Measurements from ENCODE around the gene NBEA.
A peak's percentile ranks its signal among the peaks of the same experiment; 100 is the strongest.

The NBEA gene

GRCh38 chr13:35711909-35712308 is 769.8 kb downstream of the NBEA start:
- no peak overlapping the region for H2BK120ac ChIP-seq (ENCODE audit: insufficient read depth, low read length, poor library complexity)
- no CpG with 5 or more reads among the region's 8 CpGs for WGBS (ENCODE audit: extremely low coverage, insufficient coverage, insufficient read length)

DNA sequence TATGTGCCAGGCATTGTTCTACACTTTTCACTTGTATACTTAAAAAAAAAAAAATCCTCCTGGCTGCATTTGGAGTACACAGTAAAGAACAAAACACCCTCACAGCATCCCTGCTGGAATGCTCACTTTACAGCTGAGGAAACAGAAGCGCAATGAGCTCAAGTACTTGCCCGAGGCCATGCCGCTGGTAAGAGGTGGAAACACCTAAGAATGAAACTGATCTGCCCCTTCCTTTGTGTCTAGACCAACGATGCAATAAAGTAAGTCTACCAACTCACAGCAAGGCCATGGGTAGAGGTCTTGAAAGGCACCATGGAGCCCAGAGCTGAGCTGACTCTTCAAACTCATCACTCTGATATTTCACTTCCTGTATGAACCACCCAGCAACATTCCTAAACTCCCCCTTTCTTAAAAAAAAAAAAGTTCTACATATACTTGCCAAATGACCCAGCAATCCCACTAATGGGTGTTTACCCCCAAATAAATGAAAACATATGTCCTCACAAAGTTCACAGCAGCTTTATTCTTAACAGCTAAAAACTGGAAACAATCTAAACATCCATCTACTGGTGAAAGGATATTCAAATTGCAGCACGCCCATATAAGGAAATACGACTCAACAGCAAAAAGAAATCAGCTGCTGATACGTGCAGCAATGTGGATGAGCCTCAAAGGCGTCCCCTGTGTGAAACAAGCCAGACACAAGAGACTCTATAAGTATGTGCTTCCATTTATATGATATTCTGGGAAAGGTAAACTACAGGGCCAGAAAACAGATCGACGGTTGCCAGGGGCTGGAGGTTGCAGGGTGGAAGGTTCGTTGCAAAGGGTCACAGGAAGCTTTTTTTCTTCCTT is 771.1 kb downstream of the NBEA start:
- Histone ChIP-seq H3K79me1 (ENCODE audit: low read length) (no peaks in the 10 kb centered on the region), H3K4me1 (ENCODE audit: control insufficient read depth in 1 of 2, insufficient read depth in 2 of 2, low read length in 2 of 2) (peaks cover 15 to 28% of the 10 kb centered on the region in 2 experiments), H4K91ac (ENCODE audit: low read depth, low read length) (peak overlapping the region; percentile 26), H3K23ac (ENCODE audit: low read length) (no peak overlapping the region), H3K4me2 (ENCODE audit: low read length) (peak overlapping the region; percentile 19), H3K4me3 (ENCODE audit: low read depth, low read length) (no peak overlapping the region), H2AK5ac (ENCODE audit: low read length) (no peak overlapping the region), H3K27me3 (ENCODE audit: insufficient read depth, low read length) (no peaks in the 10 kb centered on the region), H2BK5ac (ENCODE audit: low read depth, low read length, poor library complexity) (no peak overlapping the region), H3K9ac (ENCODE audit: low read length) (no peak overlapping the region), H4K8ac (ENCODE audit: low read depth, low read length) (no peak overlapping the region), H3K36me3 (ENCODE audit: control insufficient read depth in 1 of 2, insufficient read depth in 2 of 2, low read length in 2 of 2) (no peaks in the 10 kb centered on the region), H3K4ac (ENCODE audit: low read depth, low read length) (no peak overlapping the region), H3K27ac (ENCODE audit: low read depth, low read length) (peak overlapping the region; percentile 70), H3K14ac (ENCODE audit: low read length) (no peak overlapping the region), H4K12ac (ENCODE audit: low read depth, low read length) (no peak overlapping the region), H2BK12ac (ENCODE audit: low read length) (peak overlapping the region; percentile 51), H3K18ac (ENCODE audit: low read length) (no peak overlapping the region), H2BK120ac (ENCODE audit: insufficient read depth, low read length, poor library complexity) (peak overlapping the region; percentile 39), H3K79me2 (ENCODE audit: control insufficient read depth, insufficient read depth, low read length, poor library complexity) (no peaks in the 10 kb centered on the region), H3K9me3 (ENCODE audit: insufficient read depth, low read depth, low read length) (no peaks in the 10 kb centered on the region), H2AFZ (ENCODE audit: insufficient read depth, low read length, poor library complexity) (no peak overlapping the region)
- WGBS (ENCODE audit: extremely low coverage, insufficient coverage, insufficient read length) = no CpG with 5 or more reads among the region's 11 CpGs
- peak; percentile 86 to 93 for DNase-seq

More at GRCh38 chr13:35711909-35712308, 769.8 kb downstream of the NBEA start:
- H3K14ac ChIP-seq (ENCODE audit: low read length) = no peak overlapping the region
- H4K91ac ChIP-seq (ENCODE audit: low read depth, low read length) = no peak overlapping the region
- no peak for DNase-seq
- H3K27ac ChIP-seq (ENCODE audit: low read depth, low read length) = no peak overlapping the region
- no peak overlapping the region for H3K4ac ChIP-seq (ENCODE audit: low read depth, low read length)
- H3K27me3 ChIP-seq (ENCODE audit: insufficient read depth, low read length) = no peaks in the 10 kb centered on the region
- H2BK12ac ChIP-seq (ENCODE audit: low read length) = no peak overlapping the region
- no peak overlapping the region for H4K12ac ChIP-seq (ENCODE audit: low read depth, low read length)
- no peaks in the 10 kb centered on the region for H3K9me3 ChIP-seq (ENCODE audit: insufficient read depth, low read depth, low read length)
- H3K36me3 ChIP-seq (ENCODE audit: control insufficient read depth in 1 of 2, insufficient read depth in 2 of 2, low read length in 2 of 2) = no peaks in the 10 kb centered on the region
- H3K9ac ChIP-seq (ENCODE audit: low read length) = no peak overlapping the region
- no peak overlapping the region for H4K8ac ChIP-seq (ENCODE audit: low read depth, low read length)
- no peak overlapping the region for H2BK5ac ChIP-seq (ENCODE audit: low read depth, low read length, poor library complexity)
- H3K79me2 ChIP-seq (ENCODE audit: control insufficient read depth, insufficient read depth, low read length, poor library complexity) = no peaks in the 10 kb centered on the region
- H3K4me3 ChIP-seq (ENCODE audit: low read depth, low read length) = no peak overlapping the region
- H2AFZ ChIP-seq (ENCODE audit: insufficient read depth, low read length, poor library complexity) = no peak overlapping the region
- H3K79me1 ChIP-seq (ENCODE audit: low read length) = no peaks in the 10 kb centered on the region
- H2AK5ac ChIP-seq (ENCODE audit: low read length) = no peak overlapping the region
- H3K23ac ChIP-seq (ENCODE audit: low read length) = no peak overlapping the region
- no peak overlapping the region for H3K4me2 ChIP-seq (ENCODE audit: low read length)
- H3K18ac ChIP-seq (ENCODE audit: low read length) = no peak overlapping the region
- peaks cover 15 to 28% of the 10 kb centered on the region in 2 experiments for H3K4me1 ChIP-seq (ENCODE audit: control insufficient read depth in 1 of 2, insufficient read depth in 2 of 2, low read length in 2 of 2)

DNA sequence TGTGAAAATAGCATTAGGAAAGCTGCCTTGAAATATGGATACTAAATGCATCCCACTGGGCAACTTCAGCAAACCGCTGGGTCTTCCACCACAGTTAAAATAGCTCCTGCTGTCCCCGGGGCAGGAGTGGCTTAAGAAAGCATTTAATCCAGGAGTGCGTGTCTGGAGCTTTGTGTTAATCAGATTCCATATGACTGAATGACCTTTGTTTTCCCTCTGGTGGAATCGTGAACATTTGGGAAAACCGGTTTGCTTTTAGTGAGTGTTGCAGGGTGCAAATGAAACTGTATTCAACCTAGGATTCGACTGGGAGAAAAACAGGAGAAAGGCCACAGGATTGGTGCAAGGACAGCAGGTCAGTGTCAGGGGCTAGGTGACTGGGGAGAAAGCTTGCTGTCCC is 772.1 kb downstream of the NBEA start:
- Histone ChIP-seq H3K14ac (ENCODE audit: low read length) (no peak overlapping the region), H3K4me1 (ENCODE audit: control insufficient read depth in 1 of 2, insufficient read depth in 2 of 2, low read length in 2 of 2) (peaks cover 15 to 30% of the 10 kb centered on the region in 2 experiments), H2BK120ac (ENCODE audit: insufficient read depth, low read length, poor library complexity) (no peak overlapping the region), H2BK12ac (ENCODE audit: low read length) (no peak overlapping the region), H3K79me1 (ENCODE audit: low read length) (no peaks in the 10 kb centered on the region), H3K9ac (ENCODE audit: low read length) (no peak overlapping the region), H3K79me2 (ENCODE audit: control insufficient read depth, insufficient read depth, low read length, poor library complexity) (no peaks in the 10 kb centered on the region), H3K36me3 (ENCODE audit: control insufficient read depth in 1 of 2, insufficient read depth in 2 of 2, low read length in 2 of 2) (no peaks in the 10 kb centered on the region), H2BK5ac (ENCODE audit: low read depth, low read length, poor library complexity) (no peak overlapping the region), H4K12ac (ENCODE audit: low read depth, low read length) (no peak overlapping the region), H3K18ac (ENCODE audit: low read length) (no peak overlapping the region), H2AFZ (ENCODE audit: insufficient read depth, low read length, poor library complexity) (no peak overlapping the region), H4K8ac (ENCODE audit: low read depth, low read length) (no peak overlapping the region), H3K9me3 (ENCODE audit: insufficient read depth, low read depth, low read length) (no peaks in the 10 kb centered on the region), H3K4ac (ENCODE audit: low read depth, low read length) (no peak overlapping the region), H4K91ac (ENCODE audit: low read depth, low read length) (peak overlapping the region; percentile 16), H3K27me3 (ENCODE audit: insufficient read depth, low read length) (no peaks in the 10 kb centered on the region), H3K27ac (ENCODE audit: low read depth, low read length) (peak overlapping the region; percentile 83), H3K4me3 (ENCODE audit: low read depth, low read length) (no peak overlapping the region), H2AK5ac (ENCODE audit: low read length) (no peak overlapping the region), H3K4me2 (ENCODE audit: low read length) (peak overlapping the region; percentile 51), H3K23ac (ENCODE audit: low read length) (no peak overlapping the region)
- peak; percentile 78 to 92 for DNase-seq
- no CpG with 5 or more reads among the region's 6 CpGs for WGBS (ENCODE audit: extremely low coverage, insufficient coverage, insufficient read length)

DNA sequence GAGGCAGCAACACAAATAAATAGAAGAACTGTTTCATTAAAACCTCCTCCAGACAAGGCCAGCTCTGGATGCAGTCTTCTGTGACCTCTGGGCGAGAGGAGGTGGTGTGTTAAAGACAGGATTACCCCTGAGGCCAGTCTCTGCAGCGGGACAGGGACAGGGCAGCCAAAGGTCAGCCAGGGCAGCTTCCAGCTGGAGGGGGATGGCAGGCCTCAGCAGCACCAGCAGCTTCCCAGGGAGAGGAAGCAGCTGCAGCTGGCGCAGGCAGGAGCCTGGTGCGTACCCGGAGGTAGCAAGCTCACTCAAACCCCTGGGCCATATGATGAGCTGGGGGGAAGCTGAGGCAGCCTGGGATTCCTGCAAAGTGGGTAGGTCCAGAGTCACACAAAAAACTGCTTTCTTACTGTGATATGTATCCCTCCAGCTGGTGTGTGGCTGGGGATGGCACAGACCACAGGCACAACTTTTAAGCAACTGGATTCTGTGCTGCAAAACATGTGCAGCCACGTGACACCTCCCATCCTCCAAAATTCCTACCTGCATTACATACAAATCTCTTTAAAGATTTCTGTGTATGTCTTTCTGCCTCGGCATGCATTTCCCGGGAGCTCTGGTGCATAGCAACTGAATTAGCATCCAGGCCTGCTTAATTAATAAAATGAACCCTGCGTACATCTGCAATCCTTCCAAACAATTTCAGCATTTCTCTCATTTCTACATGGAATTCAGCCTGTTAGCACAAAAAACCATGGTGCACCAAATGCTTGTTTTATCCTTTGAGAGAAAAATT is 772.7 kb downstream of the NBEA start:
- no peak overlapping the region for H3K4me3 ChIP-seq (ENCODE audit: low read depth, low read length)

More for the DNA sequence above, 772.7 kb downstream of the NBEA start:
- no peak overlapping the region for H4K8ac ChIP-seq (ENCODE audit: low read depth, low read length)
- no peaks in the 10 kb centered on the region for H3K36me3 ChIP-seq (ENCODE audit: control insufficient read depth in 1 of 2, insufficient read depth in 2 of 2, low read length in 2 of 2)
- H2BK5ac ChIP-seq (ENCODE audit: low read depth, low read length, poor library complexity) = no peak overlapping the region
- H3K23ac ChIP-seq (ENCODE audit: low read length) = no peak overlapping the region
- no peak overlapping the region for H2BK120ac ChIP-seq (ENCODE audit: insufficient read depth, low read length, poor library complexity)
- no peak overlapping the region for H3K4ac ChIP-seq (ENCODE audit: low read depth, low read length)
- peaks cover 18 to 33% of the 10 kb centered on the region in 2 experiments for H3K4me1 ChIP-seq (ENCODE audit: control insufficient read depth in 1 of 2, insufficient read depth in 2 of 2, low read length in 2 of 2)
- no peaks in the 10 kb centered on the region for H3K79me2 ChIP-seq (ENCODE audit: control insufficient read depth, insufficient read depth, low read length, poor library complexity)
- peak; percentile 85 to 91 for DNase-seq
- no peak overlapping the region for H4K12ac ChIP-seq (ENCODE audit: low read depth, low read length)
- no CpG with 5 or more reads among the region's 9 CpGs for WGBS (ENCODE audit: extremely low coverage, insufficient coverage, insufficient read length)
- no peaks in the 10 kb centered on the region for H3K9me3 ChIP-seq (ENCODE audit: insufficient read depth, low read depth, low read length)
- H4K91ac ChIP-seq (ENCODE audit: low read depth, low read length) = no peak overlapping the region
- no peaks in the 10 kb centered on the region for H3K79me1 ChIP-seq (ENCODE audit: low read length)
- H3K14ac ChIP-seq (ENCODE audit: low read length) = no peak overlapping the region
- H3K4me2 ChIP-seq (ENCODE audit: low read length) = no peak overlapping the region
- no peak overlapping the region for H2BK12ac ChIP-seq (ENCODE audit: low read length)
- H3K27me3 ChIP-seq (ENCODE audit: insufficient read depth, low read length) = no peaks in the 10 kb centered on the region
- H3K18ac ChIP-seq (ENCODE audit: low read length) = no peak overlapping the region
- H3K27ac ChIP-seq (ENCODE audit: low read depth, low read length) = peak overlapping the region; percentile 83
- no peak overlapping the region for H3K9ac ChIP-seq (ENCODE audit: low read length)
- no peak overlapping the region for H2AK5ac ChIP-seq (ENCODE audit: low read length)
- no peak overlapping the region for H2AFZ ChIP-seq (ENCODE audit: insufficient read depth, low read length, poor library complexity)
